WTC11 (cell line): ENCODE results near the gene ROBO1. TPM values are rescaled to one million over a fixed set of nuclear protein-coding genes. Genes with fewer than 3 reads are reported as not detected.
A peak's percentile ranks its signal among the peaks of the same experiment; 100 is the strongest.

ENCODE experiments used
- ATAC-seq: fragments of 200-7000 bp; cut with Tn5 transposase; 2 replicates; pipeline ENCODE4 v1.10.0; 2021; ENCODE audit warnings: mild to moderate bottlenecking, moderate library complexity
- CTCF ChIA-PET: fragments of 300-600 bp; sonication (Branson Sonifier 250); formaldehyde crosslinking; loops from one replicate; lab custom pipeline; 2021; ENCODE audit warnings: antibody characterized with exemption; lab: Charles Lee
- POLR2A ChIA-PET: fragments of 350-600 bp; sonication (Branson Sonifier 250); formaldehyde crosslinking; loops from one replicate; lab custom pipeline; 2021; ENCODE audit warnings: antibody characterized with exemption; lab: Charles Lee
- DNase-seq: peaks from one replicate; pipeline ENCODE4 v3.0.0; 2021; ENCODE audit warnings: low spot score
- H3K27ac Mint-ChIP-seq: 2 replicates; pipeline ENCODE4 v1.8.0; 2021; ENCODE audit warnings: mixed read lengths
- H3K27me3 Mint-ChIP-seq: 2 replicates; pipeline ENCODE4 v1.8.0; 2021; ENCODE audit warnings: low read depth, mild to moderate bottlenecking, moderate library complexity, mixed read lengths
- H3K36me3 Mint-ChIP-seq: 2 replicates; pipeline ENCODE4 v1.8.0; 2021; ENCODE audit warnings: mixed read lengths
- H3K4me1 Mint-ChIP-seq: 2 replicates; pipeline ENCODE4 v1.8.0; 2022; ENCODE audit warnings: mixed read lengths
- H3K4me3 Mint-ChIP-seq: 2 replicates; pipeline ENCODE4 v1.8.0; 2021; ENCODE audit warnings: mild to moderate bottlenecking, moderate library complexity, mixed read lengths
- H3K9me3 Mint-ChIP-seq: 2 replicates; pipeline ENCODE4 v1.8.0; 2021; ENCODE audit warnings: mixed read lengths
- ARID4B ChIP-seq: sonication (generic); formaldehyde crosslinking; IDR thresholded peaks from 2 replicates; pipeline ENCODE4 v1.8.0; 2023; ENCODE audit warnings: missing genetic modification reagents, mild to moderate bottlenecking, borderline replicate concordance
- CBFB ChIP-seq: sonication (generic); formaldehyde crosslinking; IDR thresholded peaks from 2 replicates; pipeline ENCODE4 v1.8.1; 2022; ENCODE audit warnings: mild to moderate bottlenecking, low read depth, missing genetic modification reagents
- E2F1 ChIP-seq: sonication (generic); formaldehyde crosslinking; IDR thresholded peaks from 2 replicates; pipeline ENCODE4 v1.8.0; 2022; ENCODE audit warnings: mild to moderate bottlenecking, missing genetic modification reagents
- E2F5 ChIP-seq: sonication (generic); formaldehyde crosslinking; IDR thresholded peaks from 2 replicates; pipeline ENCODE4 v1.8.1; 2022; ENCODE audit warnings: mild to moderate bottlenecking, moderate library complexity, missing genetic modification reagents
- ERG ChIP-seq: fragments of 250-450 bp; sonication (Bioruptor Pico); IDR thresholded peaks from 2 replicates; pipeline ENCODE4 v1.8.0; 2021; ENCODE audit warnings: mild to moderate bottlenecking
- ESRRA ChIP-seq: sonication (generic); formaldehyde crosslinking; IDR thresholded peaks from 2 replicates; pipeline ENCODE4 v1.8.1; 2022; ENCODE audit warnings: mild to moderate bottlenecking, missing genetic modification reagents, borderline replicate concordance
- ETV6 ChIP-seq: sonication (generic); formaldehyde crosslinking; IDR thresholded peaks from 2 replicates; pipeline ENCODE4 v1.8.1; 2022; ENCODE audit warnings: mild to moderate bottlenecking, missing genetic modification reagents
- FOXP4 ChIP-seq: sonication (generic); formaldehyde crosslinking; IDR thresholded peaks from 2 replicates; pipeline ENCODE4 v1.8.0; 2022; ENCODE audit warnings: mild to moderate bottlenecking, missing genetic modification reagents
- JAZF1 ChIP-seq: fragments of 250-450 bp; sonication (Bioruptor Pico); IDR thresholded peaks from 2 replicates; pipeline ENCODE4 v1.9.0; 2021; ENCODE audit warnings: moderate library complexity, mild to moderate bottlenecking, inconsistent platforms
- RORB ChIP-seq: fragments of 250-450 bp; sonication (Bioruptor Pico); IDR thresholded peaks from 2 replicates; pipeline ENCODE4 v1.9.0; 2021; ENCODE audit warnings: mild to moderate bottlenecking
- STAT6 ChIP-seq: sonication (generic); formaldehyde crosslinking; conservative IDR thresholded peaks from 2 replicates; pipeline ENCODE4 v1.8.1; 2023; ENCODE audit warnings: mild to moderate bottlenecking, low read depth, missing genetic modification reagents, moderate library complexity
- TEAD1 ChIP-seq: sonication (generic); formaldehyde crosslinking; IDR thresholded peaks from 2 replicates; pipeline ENCODE4 v1.8.0; 2022; ENCODE audit warnings: mild to moderate bottlenecking, missing genetic modification reagents
- ZNF232 ChIP-seq: sonication (generic); formaldehyde crosslinking; IDR thresholded peaks from 2 replicates; pipeline ENCODE4 v1.8.0; 2022; ENCODE audit warnings: mild to moderate bottlenecking, missing genetic modification reagents
- total RNA-seq: library from RNA; stranded (reverse); gene quantifications from 3 replicates; pipeline ENCODE4 v1.2.3, GENCODE V29; 2021

ROBO1 gene
- total RNA-seq, 1 experiment from 2014 or later = 90.9 TPM

- Mint-ChIP-seq H3K27me3 (no peaks in the 10 kb centered on the region), H3K4me1 (peaks cover 13% of the 10 kb centered on the region)
- no peak for DNase-seq
Observed at GRCh38 chr3:78957456-78957855, 810.3 kb downstream of the ROBO1 start.

More at GRCh38 chr3:78957456-78957855, 810.3 kb downstream of the ROBO1 start:
- H3K36me3 Mint-ChIP-seq = no peaks in the 10 kb centered on the region
- no peak overlapping the region for H3K4me3 Mint-ChIP-seq
- ChIA-PET CTCF (interaction anchor here (0.5 kb wide), 1 partner anchor 30 kb away, joined by 3 read pairs; no protein-coding TSS in a partner anchor), POLR2A (no interaction called here)
- TF ChIP-seq ETV6 (CRISPR knock-in tag) = no peak
- no peak for TF ChIP-seq JAZF1 (CRISPR knock-in tag)
- no peak for TF ChIP-seq ESRRA
- TF ChIP-seq FOXP4 (CRISPR knock-in tag) = no peak
- no peak for TF ChIP-seq CBFB (CRISPR knock-in tag)
- TF ChIP-seq ARID4B (CRISPR knock-in tag) = no peak
- TF ChIP-seq E2F5 = no peak
- TF ChIP-seq TEAD1 = no peak
- no peak for TF ChIP-seq STAT6 (CRISPR knock-in tag)
- no peak for TF ChIP-seq ERG (CRISPR knock-in tag)
- no peak for TF ChIP-seq ZNF232
- no peak for TF ChIP-seq RORB (CRISPR knock-in tag)
- no peak for TF ChIP-seq E2F1 (CRISPR knock-in tag)
- no peaks in the 10 kb centered on the region for H3K9me3 Mint-ChIP-seq
- peak; percentile 43; the same call in 1 of the 2 replicates for ATAC-seq
- no peak overlapping the region for H3K27ac Mint-ChIP-seq
